Globus pallidus (tissue), 1 donor: ENCODE results near the gene TENT5A.

ENCODE experiments used
- DNase-seq: peaks from one replicate; pipeline ENCODE4 v3.0.0-alpha.2; 2015; ENCODE audit warnings: low spot score

The TENT5A gene

DNA sequence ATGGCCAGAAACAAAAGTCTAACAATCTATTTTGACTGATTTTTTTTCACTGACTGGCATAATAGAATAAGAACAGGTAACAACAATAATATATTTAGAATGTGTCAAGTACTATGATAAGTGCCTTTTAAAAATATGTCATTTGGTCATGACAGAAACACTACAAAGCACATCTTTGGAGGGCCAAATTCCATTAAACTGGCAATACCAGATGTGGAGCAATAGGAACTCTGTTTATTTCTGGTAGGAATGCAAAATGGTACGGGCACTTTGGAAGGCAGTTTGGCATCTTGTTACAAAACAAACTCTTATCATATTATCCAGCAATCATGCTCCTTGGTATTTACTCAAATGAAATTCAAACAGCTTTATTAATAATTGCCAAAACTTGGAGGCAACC is 39.3 kb downstream of the TENT5A start:
- no peak for DNase-seq

- no peak for DNase-seq
These were observed 44.3 kb downstream of the TENT5A start for GRCh38 chr6:81708113-81708699.

GRCh38 chr6:81704700-81705099 is 47.8 kb downstream of the TENT5A start:
- DNase-seq = no peak

GRCh38 chr6:81700414-81700813 is 52.1 kb downstream of the TENT5A start:
- DNase-seq = no peak

GRCh38 chr6:81697559-81697958 is 54.9 kb downstream of the TENT5A start:
- no peak for DNase-seq

GRCh38 chr6:81696524-81696923 is 56.0 kb downstream of the TENT5A start:
- no peak for DNase-seq
